IMR-90 (cell line): ENCODE results near the gene KRT86. TPM values are rescaled to one million over a fixed set of nuclear protein-coding genes. Genes with fewer than 3 reads are reported as not detected.

Experiments
- ATAC-seq: fragments of 200-7000 bp; cut with Tn5 transposase; 2 replicates; pipeline ENCODE4 v1.9.1; 2020; ENCODE audit warnings: low read depth, mild to moderate bottlenecking, moderate library complexity
- BruUV-seq: library from RNA; stranded (reverse); fragments of 400-500 nt; replicated peaks from 2 replicates; lab custom pipeline; 2021; lab: Mats Ljungman, UMichigan
- CTCF ChIA-PET: fragments of 300-600 bp; formaldehyde crosslinking; extraction: SDS; loops from one replicate; lab custom pipeline; 2021; ENCODE audit warnings: antibody characterized with exemption; lab: Yijun Ruan, JAX
- POLR2A ChIA-PET: fragments of 300-600 bp; sonication (Branson Sonifier 250); formaldehyde crosslinking; loops from one replicate; lab custom pipeline; 2022; ENCODE audit warnings: antibody characterized with exemption; ENCODE audit not compliant: unreplicated experiment; lab: Charles Lee
- DNase-seq: peaks from one replicate; pipeline ENCODE4 v3.0.0; 2013
- H2AFZ ChIP-seq: replicated peaks from 2 replicates; pipeline ENCODE3; 2013; ENCODE audit warnings: low read length, mild to moderate bottlenecking; ENCODE audit not compliant: poor library complexity
- H2AK5ac ChIP-seq: 2 replicates; pipeline ENCODE4 v1.6.1; 2013; ENCODE audit warnings: low read depth, low read length, inconsistent platforms
- H2AK9ac ChIP-seq: replicated peaks from 2 replicates; pipeline ENCODE3; 2013; ENCODE audit warnings: mild to moderate bottlenecking, low read depth, low read length, moderate library complexity; ENCODE audit not compliant: poor library complexity
- H2BK120ac ChIP-seq: 2 replicates; pipeline ENCODE4 v1.6.1; 2013; ENCODE audit warnings: low read depth, low read length, inconsistent platforms
- H2BK15ac ChIP-seq: 3 replicates; pipeline ENCODE4 v1.6.1; 2013; ENCODE audit warnings: low read depth, low read length, inconsistent platforms
- H2BK20ac ChIP-seq: 2 replicates; pipeline ENCODE4 v1.6.1; 2013; ENCODE audit warnings: low read depth, mild to moderate bottlenecking, inconsistent platforms, low read length, moderate library complexity
- H2BK5ac ChIP-seq: 2 replicates; pipeline ENCODE4 v1.6.1; 2013; ENCODE audit warnings: mild to moderate bottlenecking, low read depth, low read length, inconsistent platforms; ENCODE audit not compliant: poor library complexity, severe bottlenecking
- H3K14ac ChIP-seq: replicated peaks from 2 replicates; pipeline ENCODE4 v1.6.1; 2013; ENCODE audit warnings: low read depth, low read length, inconsistent platforms
- H3K18ac ChIP-seq: 2 replicates; pipeline ENCODE4 v1.6.1; 2013; ENCODE audit warnings: low read depth, low read length, control low read depth
- H3K23ac ChIP-seq: 2 replicates; pipeline ENCODE4 v1.6.1; 2013; ENCODE audit warnings: low read depth, low read length, inconsistent platforms
- H3K27ac ChIP-seq: 2 replicates; pipeline ENCODE4 v1.5.1; 2013; ENCODE audit warnings: mild to moderate bottlenecking, control low read depth, low read length; ENCODE audit not compliant: insufficient read depth
- H3K27me3 ChIP-seq: 2 replicates; pipeline ENCODE4 v1.6.1; 2013; ENCODE audit warnings: low read length; ENCODE audit not compliant: control insufficient read depth, insufficient read depth
- H3K36me3 ChIP-seq: 2 replicates; pipeline ENCODE4 v1.6.1; 2013; ENCODE audit warnings: low read length, mixed read lengths; ENCODE audit not compliant: control insufficient read depth, insufficient read depth
- H3K4ac ChIP-seq: 2 replicates; pipeline ENCODE4 v1.6.1; 2013; ENCODE audit warnings: low read depth, low read length, inconsistent platforms
- H3K4me1 ChIP-seq: 2 replicates; pipeline ENCODE4 v1.6.1; 2013; ENCODE audit warnings: low read length, mixed read lengths; ENCODE audit not compliant: control insufficient read depth, insufficient read depth
- H3K4me2 ChIP-seq: 2 replicates; pipeline ENCODE4 v1.6.1; 2013; ENCODE audit warnings: low read depth, mild to moderate bottlenecking, control low read depth, low read length, moderate library complexity
- H3K4me3 ChIP-seq: 2 replicates; pipeline ENCODE4 v1.5.1; 2013; ENCODE audit warnings: low read depth, mild to moderate bottlenecking, control low read depth, low read length, moderate library complexity; ENCODE audit not compliant: insufficient read depth
- H3K56ac ChIP-seq: 2 replicates; pipeline ENCODE4 v1.6.1; 2013; ENCODE audit warnings: low read length, inconsistent platforms; ENCODE audit not compliant: insufficient read depth; ENCODE audit errors: extremely low read depth
- H3K79me1 ChIP-seq, 2 experiments: 2 replicates each; pipeline ENCODE4 v1.6.1; 2013; ENCODE audit warnings: low read length in 2 of 2, inconsistent platforms in 1 of 2, low read depth in 1 of 2
- H3K9ac ChIP-seq: 2 replicates; pipeline ENCODE4 v1.6.1; 2013; ENCODE audit warnings: low read depth, low read length, control low read depth
- H3K9me1 ChIP-seq: 2 replicates; pipeline ENCODE4 v1.6.1; 2013; ENCODE audit warnings: low read length, inconsistent platforms; ENCODE audit not compliant: insufficient read depth
- H3K9me3 ChIP-seq: 2 replicates; pipeline ENCODE4 v1.6.1; 2013; ENCODE audit warnings: low read length; ENCODE audit not compliant: control insufficient read depth, insufficient read depth
- H4K20me1 ChIP-seq: 2 replicates; pipeline ENCODE4 v1.6.1; 2013; ENCODE audit warnings: low read length, inconsistent platforms; ENCODE audit not compliant: insufficient read depth
- H4K5ac ChIP-seq: 2 replicates; pipeline ENCODE4 v1.6.1; 2013; ENCODE audit warnings: mild to moderate bottlenecking, low read depth, low read length, control low read depth
- H4K8ac ChIP-seq, 2 experiments: 2 replicates each; pipeline ENCODE4 v1.6.1; 2013; ENCODE audit warnings: low read depth in 2 of 2, low read length in 2 of 2, control low read depth in 1 of 2, inconsistent platforms in 1 of 2
- H4K91ac ChIP-seq: 2 replicates; pipeline ENCODE4 v1.6.1; 2013; ENCODE audit warnings: low read depth, low read length, inconsistent platforms; ENCODE audit not compliant: insufficient read depth
- CEBPB ChIP-seq: IDR thresholded peaks from 2 replicates; pipeline ENCODE4 v1.6.1; 2012; ENCODE audit warnings: low read depth, low read length, improper control_type of control experiment
- CHD1 ChIP-seq: IDR thresholded peaks from 2 replicates; pipeline ENCODE4 v1.6.1; 2012; ENCODE audit warnings: low read depth, low read length, improper control_type of control experiment
- MAZ ChIP-seq: IDR thresholded peaks from 2 replicates; pipeline ENCODE4 v1.6.1; 2012; ENCODE audit warnings: low read depth, mild to moderate bottlenecking, low read length, improper control_type of control experiment, moderate library complexity, borderline replicate concordance
- MXI1 ChIP-seq: IDR thresholded peaks from 2 replicates; pipeline ENCODE4 v1.6.1; 2012; ENCODE audit warnings: low read depth, mild to moderate bottlenecking, low read length, moderate library complexity, borderline replicate concordance
- POLR2A ChIP-seq: IDR thresholded peaks from 2 replicates; pipeline ENCODE4 v1.6.1; 2012; ENCODE audit warnings: mild to moderate bottlenecking, low read depth, low read length
- RCOR1 ChIP-seq: IDR thresholded peaks from 2 replicates; pipeline ENCODE4 v1.6.1; 2012; ENCODE audit warnings: mild to moderate bottlenecking, low read length, improper control_type of control experiment; ENCODE audit not compliant: insufficient replicate concordance
- WGBS, 2 experiments: methylation state at CpG; one replicate each; pipeline versions ENCODE4 v1.1.5 to v1.1.7; 2013; ENCODE audit warnings: missing lambda C conversion rate in 2 of 2; ENCODE audit not compliant: insufficient read length in 1 of 2; ENCODE audit errors: extremely low coverage in 2 of 2; 5-methylcytosine and 5-hydroxymethylcytosine counted together
- dilution Hi-C: fragments of 300-500 bp; cut with HindIII; formaldehyde crosslinking; loops from one replicate; pipeline ENCODE4 v1.14.3; 2018; ENCODE audit warnings: low sequenced_read_pairs; ENCODE audit not compliant: unreplicated experiment
- in situ Hi-C: fragments of 300-500 bp; cut with MboI; formaldehyde crosslinking; loops from 3 replicates; pipeline ENCODE4 v1.14.3; 2019; ENCODE audit warnings: low sequenced_read_pairs, inconsistent platforms, mixed read lengths
- intact Hi-C: fragments of 100-400 bp; cut with micrococcal nuclease; formaldehyde crosslinking; loops from 2 replicates; pipeline ENCODE4 v1.10.0; 2022
- polyA plus RNA-seq, 3 experiments: library from polyadenylated mRNA; depleted of rRNA; stranded (reverse); fragments of >200 nt; gene quantifications; 2 replicates each; pipeline ENCODE4 v1.2.3, GENCODE V29; 2012; ENCODE audit warnings: low replicate concordance in 1 of 3
- total RNA-seq: library from RNA; depleted of rRNA; stranded (reverse); fragments of >200 nt; gene quantifications from 2 replicates; pipeline ENCODE4 v1.2.3, GENCODE V29; 2012
- TF ChIP-seq, protein P1 (sequence below): conservative IDR thresholded peaks from 2 replicates; pipeline ENCODE4 v1.5.1; 2012; ENCODE audit warnings: mild to moderate bottlenecking, low read depth, low read length, improper control_type of control experiment

The KRT86 gene
- total and polyA plus RNA-seq, 2 of the 4 experiments (the other 2 are of a cell fraction): not detected

DNA sequence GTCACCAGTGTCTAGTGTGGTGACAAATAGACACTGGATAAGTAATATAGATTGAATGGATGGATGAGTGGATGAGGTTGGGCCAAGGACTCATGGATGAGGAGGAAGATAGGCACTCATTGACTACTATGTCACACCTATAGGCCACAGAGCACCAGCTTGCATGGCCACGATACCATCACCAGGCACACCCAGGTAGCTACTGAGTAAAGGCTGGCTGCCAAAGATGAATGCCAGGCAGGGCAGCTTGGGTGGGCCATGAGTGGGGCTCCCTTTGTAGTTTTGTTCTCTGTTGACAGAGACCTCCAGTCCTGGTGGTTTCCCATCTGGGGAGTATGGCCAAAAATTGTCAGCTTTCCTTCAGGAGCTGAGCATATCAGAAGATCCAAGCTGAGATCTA, 57.9 kb downstream of the KRT86 start:
- H2AFZ ChIP-seq: no peak overlapping the region
- ATAC-seq (no peak), DNase-seq (no peak)
- H3K4me1 ChIP-seq: no peaks in the 10 kb centered on the region
- intact Hi-C loops (no loop called here), in situ Hi-C loops (no loop called here), dilution Hi-C loops (no loop called here)
- TF ChIP-seq CEBPB (no peak), MXI1 (no peak), MAZ (no peak), RCOR1 (no peak), POLR2A (no peak), CHD1 (no peak)
- TF ChIP-seq, protein P1, sequence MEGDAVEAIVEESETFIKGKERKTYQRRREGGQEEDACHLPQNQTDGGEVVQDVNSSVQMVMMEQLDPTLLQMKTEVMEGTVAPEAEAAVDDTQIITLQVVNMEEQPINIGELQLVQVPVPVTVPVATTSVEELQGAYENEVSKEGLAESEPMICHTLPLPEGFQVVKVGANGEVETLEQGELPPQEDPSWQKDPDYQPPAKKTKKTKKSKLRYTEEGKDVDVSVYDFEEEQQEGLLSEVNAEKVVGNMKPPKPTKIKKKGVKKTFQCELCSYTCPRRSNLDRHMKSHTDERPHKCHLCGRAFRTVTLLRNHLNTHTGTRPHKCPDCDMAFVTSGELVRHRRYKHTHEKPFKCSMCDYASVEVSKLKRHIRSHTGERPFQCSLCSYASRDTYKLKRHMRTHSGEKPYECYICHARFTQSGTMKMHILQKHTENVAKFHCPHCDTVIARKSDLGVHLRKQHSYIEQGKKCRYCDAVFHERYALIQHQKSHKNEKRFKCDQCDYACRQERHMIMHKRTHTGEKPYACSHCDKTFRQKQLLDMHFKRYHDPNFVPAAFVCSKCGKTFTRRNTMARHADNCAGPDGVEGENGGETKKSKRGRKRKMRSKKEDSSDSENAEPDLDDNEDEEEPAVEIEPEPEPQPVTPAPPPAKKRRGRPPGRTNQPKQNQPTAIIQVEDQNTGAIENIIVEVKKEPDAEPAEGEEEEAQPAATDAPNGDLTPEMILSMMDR: no peak
- H2AK9ac ChIP-seq: no peak overlapping the region
- POLR2A ChIA-PET: no interaction called here
- H2BK20ac ChIP-seq: no peak overlapping the region
- H4K5ac ChIP-seq: no peak overlapping the region
- WGBS, 2 experiments: no CpG with 5 or more reads among the region's 1 CpG
- CTCF ChIA-PET: no interaction called here
- H3K27me3 ChIP-seq: peaks cover 39% of the 10 kb centered on the region
- no TSS peak for BruUV-seq
- H3K23ac ChIP-seq: no peak overlapping the region
- no peak overlapping the region for H2AK5ac ChIP-seq
- H3K27ac ChIP-seq: no peak overlapping the region
- no peak overlapping the region for H3K9ac ChIP-seq
- H3K14ac ChIP-seq: no peak overlapping the region
- no peak overlapping the region for H3K4me2 ChIP-seq
- H3K36me3 ChIP-seq: no peaks in the 10 kb centered on the region
- no peak overlapping the region for H4K91ac ChIP-seq
- H3K18ac ChIP-seq: no peak overlapping the region
- H2BK120ac ChIP-seq: no peak overlapping the region
- no peak overlapping the region for H3K56ac ChIP-seq
- H3K9me3 ChIP-seq: peaks cover 5% of the 10 kb centered on the region; the same call in 1 of the 2 replicates
- no peak overlapping the region for H4K8ac ChIP-seq
- no peak overlapping the region for H2BK15ac ChIP-seq
- no peaks in the 10 kb centered on the region for H3K9me1 ChIP-seq
- H3K79me1 ChIP-seq: no peaks in the 10 kb centered on the region
- H3K4ac ChIP-seq: no peak overlapping the region
- H4K20me1 ChIP-seq: no peaks in the 10 kb centered on the region
- no peak overlapping the region for H2BK5ac ChIP-seq
- no peak overlapping the region for H3K4me3 ChIP-seq
